Measurements from ENCODE around the gene DDX24.

DDX24 gene

GRCh38 chr14:94045563-94046345 is 35.2 kb downstream of the DDX24 start:
- no peak for DNase-seq
- peaks cover 9% of the 10 kb centered on the region for H3K4me1 ChIP-seq (ENCODE audit: control insufficient read depth, insufficient read depth, low read depth, low read length)
- H3K27me3 ChIP-seq (ENCODE audit: control insufficient read depth in 1 of 2, insufficient read depth in 1 of 2, low read length in 2 of 2): no peaks in the 10 kb centered on the region
- no peak overlapping the region for H3K4me3 ChIP-seq (ENCODE audit: insufficient read depth in 1 of 2, low read depth in 1 of 2, low read length in 2 of 2)
- H3K23ac ChIP-seq (ENCODE audit: low read length in 2 of 2): no peak overlapping the region
- H3K9ac ChIP-seq (ENCODE audit: low read length): no peak overlapping the region
- H3K4ac ChIP-seq (ENCODE audit: low read depth in 1 of 2, low read length in 2 of 2): no peak overlapping the region
- H4K8ac ChIP-seq (ENCODE audit: low read length): no peak overlapping the region
- no peak overlapping the region for H2BK5ac ChIP-seq (ENCODE audit: low read depth, low read length, poor library complexity, severe bottlenecking)
- no peak overlapping the region for H3K14ac ChIP-seq (ENCODE audit: low read length in 2 of 2)
- H2BK15ac ChIP-seq (ENCODE audit: low read depth, poor library complexity, severe bottlenecking): no peak overlapping the region
- H2BK12ac ChIP-seq (ENCODE audit: low read length in 2 of 2): no peak overlapping the region
- peaks cover 27% of the 10 kb centered on the region for H3K79me1 ChIP-seq (replicated peaks; ENCODE audit: low read length, poor library complexity, severe bottlenecking)
- no peak overlapping the region for H3K4me2 ChIP-seq (ENCODE audit: low read length, poor library complexity, severe bottlenecking)
- H3K18ac ChIP-seq (ENCODE audit: low read depth in 1 of 2, low read length in 2 of 2): no peak overlapping the region
- H2AK5ac ChIP-seq (ENCODE audit: low read length, severe bottlenecking): no peak overlapping the region
- no peak overlapping the region for H3K27ac ChIP-seq (ENCODE audit: low read length, poor library complexity, severe bottlenecking)
- H4K91ac ChIP-seq (ENCODE audit: low read length): no peak overlapping the region
- H3K9me3 ChIP-seq (ENCODE audit: control insufficient read depth, low read length): no peaks in the 10 kb centered on the region
- H2AFZ ChIP-seq (ENCODE audit: low read depth, low read length): no peak overlapping the region
- H3K36me3 ChIP-seq (ENCODE audit: control insufficient read depth in 1 of 2, insufficient read depth in 2 of 2, low read depth in 1 of 2, low read length in 2 of 2): peaks cover 71 to 91% of the 10 kb centered on the region in 2 experiments
- whole genome bisulfite sequencing: 97% methylated on average over 19 of the region's 19 CpGs
- no peak overlapping the region for H2BK120ac ChIP-seq (ENCODE audit: low read depth, low read length)

- no peak overlapping the region for H3K4me3 ChIP-seq (ENCODE audit: insufficient read depth in 1 of 2, low read depth in 1 of 2, low read length in 2 of 2)
- H2AK5ac ChIP-seq (ENCODE audit: low read length, severe bottlenecking): no peak overlapping the region
- H3K23ac ChIP-seq (ENCODE audit: low read length in 2 of 2): no peak overlapping the region
- no peak overlapping the region for H3K14ac ChIP-seq (ENCODE audit: low read length in 2 of 2)
- no peak overlapping the region for H3K4me2 ChIP-seq (ENCODE audit: low read length, poor library complexity, severe bottlenecking)
- H2BK5ac ChIP-seq (ENCODE audit: low read depth, low read length, poor library complexity, severe bottlenecking): no peak overlapping the region
- no peak for DNase-seq
- H3K36me3 ChIP-seq (ENCODE audit: control insufficient read depth in 1 of 2, insufficient read depth in 2 of 2, low read depth in 1 of 2, low read length in 2 of 2): peaks cover 64 to 92% of the 10 kb centered on the region in 2 experiments
- peaks cover 24% of the 10 kb centered on the region for H3K79me1 ChIP-seq (replicated peaks; ENCODE audit: low read length, poor library complexity, severe bottlenecking)
- H2BK15ac ChIP-seq (ENCODE audit: low read depth, poor library complexity, severe bottlenecking): no peak overlapping the region
- no peak overlapping the region for H2BK12ac ChIP-seq (ENCODE audit: low read length in 2 of 2)
- peaks cover 6% of the 10 kb centered on the region for H3K4me1 ChIP-seq (ENCODE audit: control insufficient read depth, insufficient read depth, low read depth, low read length)
- no peaks in the 10 kb centered on the region for H3K9me3 ChIP-seq (ENCODE audit: control insufficient read depth, low read length)
- no peak overlapping the region for H3K4ac ChIP-seq (ENCODE audit: low read depth in 1 of 2, low read length in 2 of 2)
- 96% methylated on average over 8 of the region's 8 CpGs for WGBS
- H4K91ac ChIP-seq (ENCODE audit: low read length): no peak overlapping the region
- no peak overlapping the region for H4K8ac ChIP-seq (ENCODE audit: low read length)
- no peak overlapping the region for H2AFZ ChIP-seq (ENCODE audit: low read depth, low read length)
- no peak overlapping the region for H3K27ac ChIP-seq (ENCODE audit: low read length, poor library complexity, severe bottlenecking)
- H3K18ac ChIP-seq (ENCODE audit: low read depth in 1 of 2, low read length in 2 of 2): no peak overlapping the region
- H3K9ac ChIP-seq (ENCODE audit: low read length): no peak overlapping the region
- no peak overlapping the region for H2BK120ac ChIP-seq (ENCODE audit: low read depth, low read length)
- no peaks in the 10 kb centered on the region for H3K27me3 ChIP-seq (ENCODE audit: control insufficient read depth in 1 of 2, insufficient read depth in 1 of 2, low read length in 2 of 2)
These were observed 35.9 kb downstream of the DDX24 start for GRCh38 chr14:94045101-94045500.

GRCh38 chr14:94044476-94045091 is 36.4 kb downstream of the DDX24 start:
- Histone ChIP-seq H2BK120ac (ENCODE audit: low read depth, low read length) (no peak overlapping the region), H3K79me1 (replicated peaks; ENCODE audit: low read length, poor library complexity, severe bottlenecking) (peaks cover 19% of the 10 kb centered on the region), H3K14ac (ENCODE audit: low read length in 2 of 2) (no peak overlapping the region), H3K4me3 (ENCODE audit: insufficient read depth in 1 of 2, low read depth in 1 of 2, low read length in 2 of 2) (no peak overlapping the region), H2AFZ (ENCODE audit: low read depth, low read length) (no peak overlapping the region), H3K27me3 (ENCODE audit: control insufficient read depth in 1 of 2, insufficient read depth in 1 of 2, low read length in 2 of 2) (no peaks in the 10 kb centered on the region), H3K9ac (ENCODE audit: low read length) (no peak overlapping the region), H3K4ac (ENCODE audit: low read depth in 1 of 2, low read length in 2 of 2) (no peak overlapping the region), H3K27ac (ENCODE audit: low read length, poor library complexity, severe bottlenecking) (no peak overlapping the region), H2BK5ac (ENCODE audit: low read depth, low read length, poor library complexity, severe bottlenecking) (no peak overlapping the region), H2BK15ac (ENCODE audit: low read depth, poor library complexity, severe bottlenecking) (no peak overlapping the region), H3K23ac (ENCODE audit: low read length in 2 of 2) (no peak overlapping the region), H2BK12ac (ENCODE audit: low read length in 2 of 2) (no peak overlapping the region), H3K4me1 (ENCODE audit: control insufficient read depth, insufficient read depth, low read depth, low read length) (peaks cover 6% of the 10 kb centered on the region), H3K4me2 (ENCODE audit: low read length, poor library complexity, severe bottlenecking) (no peak overlapping the region), H4K91ac (ENCODE audit: low read length) (no peak overlapping the region), H3K18ac (ENCODE audit: low read depth in 1 of 2, low read length in 2 of 2) (no peak overlapping the region), H3K9me3 (ENCODE audit: control insufficient read depth, low read length) (no peaks in the 10 kb centered on the region), H3K36me3 (ENCODE audit: control insufficient read depth in 1 of 2, insufficient read depth in 2 of 2, low read depth in 1 of 2, low read length in 2 of 2) (peaks cover 59 to 90% of the 10 kb centered on the region in 2 experiments), H4K8ac (ENCODE audit: low read length) (no peak overlapping the region), H2AK5ac (ENCODE audit: low read length, severe bottlenecking) (no peak overlapping the region)
- WGBS: 94% methylated on average over 20 of the region's 20 CpGs
- DNase-seq: no peak

- no peak overlapping the region for H2BK5ac ChIP-seq (ENCODE audit: low read depth, low read length, poor library complexity, severe bottlenecking)
- WGBS: 97% methylated on average over 13 of the region's 14 CpGs
- H2BK15ac ChIP-seq (ENCODE audit: low read depth, poor library complexity, severe bottlenecking): no peak overlapping the region
- H3K79me1 ChIP-seq (replicated peaks; ENCODE audit: low read length, poor library complexity, severe bottlenecking): peaks cover 19% of the 10 kb centered on the region
- no peak overlapping the region for H3K9ac ChIP-seq (ENCODE audit: low read length)
- H3K4me3 ChIP-seq (ENCODE audit: insufficient read depth in 1 of 2, low read depth in 1 of 2, low read length in 2 of 2): no peak overlapping the region
- H3K18ac ChIP-seq (ENCODE audit: low read depth in 1 of 2, low read length in 2 of 2): no peak overlapping the region
- H4K91ac ChIP-seq (ENCODE audit: low read length): no peak overlapping the region
- no peak overlapping the region for H2AK5ac ChIP-seq (ENCODE audit: low read length, severe bottlenecking)
- H3K27ac ChIP-seq (ENCODE audit: low read length, poor library complexity, severe bottlenecking): no peak overlapping the region
- H3K4me2 ChIP-seq (ENCODE audit: low read length, poor library complexity, severe bottlenecking): no peak overlapping the region
- H3K4me1 ChIP-seq (ENCODE audit: control insufficient read depth, insufficient read depth, low read depth, low read length): peaks cover 6% of the 10 kb centered on the region
- no peak overlapping the region for H2BK120ac ChIP-seq (ENCODE audit: low read depth, low read length)
- no peak overlapping the region for H3K4ac ChIP-seq (ENCODE audit: low read depth in 1 of 2, low read length in 2 of 2)
- no peak overlapping the region for H4K8ac ChIP-seq (ENCODE audit: low read length)
- H2AFZ ChIP-seq (ENCODE audit: low read depth, low read length): no peak overlapping the region
- H3K27me3 ChIP-seq (ENCODE audit: control insufficient read depth in 1 of 2, insufficient read depth in 1 of 2, low read length in 2 of 2): no peaks in the 10 kb centered on the region
- H3K9me3 ChIP-seq (ENCODE audit: control insufficient read depth, low read length): no peaks in the 10 kb centered on the region
- DNase-seq: no peak
- H3K23ac ChIP-seq (ENCODE audit: low read length in 2 of 2): no peak overlapping the region
- H3K36me3 ChIP-seq (ENCODE audit: control insufficient read depth in 1 of 2, insufficient read depth in 2 of 2, low read depth in 1 of 2, low read length in 2 of 2): peaks cover 53 to 90% of the 10 kb centered on the region in 2 experiments
- no peak overlapping the region for H3K14ac ChIP-seq (ENCODE audit: low read length in 2 of 2)
- H2BK12ac ChIP-seq (ENCODE audit: low read length in 2 of 2): no peak overlapping the region
These were observed 37.1 kb downstream of the DDX24 start for GRCh38 chr14:94043756-94044475.
